ENCODE results near the gene DAPP1. TPM values are rescaled to one million over a fixed set of nuclear protein-coding genes. Genes with fewer than 3 reads are reported as not detected.

DAPP1 gene
- total RNA-seq, 2 donors from 2014 or later = 1.7 to 2.8 TPM

DNA sequence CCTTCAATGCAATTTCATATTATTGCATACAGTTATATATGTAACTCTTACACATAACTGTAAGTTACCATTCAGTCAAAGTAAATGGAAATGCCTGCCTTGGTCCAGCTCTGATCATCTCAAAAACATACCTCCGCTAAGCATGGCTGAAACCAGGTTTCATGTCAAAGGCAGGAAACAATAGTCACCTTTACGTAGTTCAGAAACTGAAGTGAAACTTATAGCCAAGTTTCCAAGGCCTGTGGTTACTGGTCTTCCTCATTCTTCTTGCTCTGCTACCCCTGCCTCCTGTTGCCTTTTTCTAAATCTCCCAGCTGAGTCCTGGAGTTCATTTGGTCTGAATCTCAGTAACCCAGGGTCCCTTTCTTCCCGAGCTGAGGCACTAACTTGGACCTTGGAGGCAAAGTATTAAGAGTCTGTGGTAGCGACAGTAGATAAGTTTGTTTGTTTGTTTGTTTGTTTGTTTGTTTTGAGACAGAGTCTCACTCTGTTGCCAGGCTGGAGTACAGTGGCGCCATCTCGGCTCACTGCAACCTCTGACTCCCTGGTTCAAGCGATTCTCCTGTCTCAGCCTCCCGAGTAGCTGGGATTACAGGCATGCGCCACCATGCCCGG, 30.8 kb downstream of the DAPP1 start:
- no peak for DNase-seq (ENCODE audit: low spot score)
- intact Hi-C loops (cut with DNase I) = loop anchor here in 1 of 2 donors (5.0 kb wide), 1 partner anchor 355 kb away; no protein-coding TSS in a partner anchor

GRCh38 chr4:99848591-99849001, 32.0 kb downstream of the DAPP1 start:
- DNase-seq (ENCODE audit: low spot score) = no peak
- intact Hi-C loops (cut with DNase I) = loop anchor here in 1 of 2 donors (5.0 kb wide), 1 partner anchor 354 kb away; no protein-coding TSS in a partner anchor

GRCh38 chr4:99852199-99852749, 35.6 kb downstream of the DAPP1 start:
- DNase-seq (ENCODE audit: low spot score) = no peak
- intact Hi-C loops (cut with DNase I) = no loop called here

- DNase-seq (ENCODE audit: low spot score) = no peak
- intact Hi-C loops (cut with DNase I) = no loop called here
These were observed 36.6 kb downstream of the DAPP1 start for GRCh38 chr4:99853190-99853589.

GRCh38 chr4:99853999-99854398, 37.4 kb downstream of the DAPP1 start:
- intact Hi-C loops (cut with DNase I) = no loop called here
- no peak for DNase-seq (ENCODE audit: low spot score)

GRCh38 chr4:99855678-99856077, 39.1 kb downstream of the DAPP1 start:
- intact Hi-C loops (cut with DNase I) = no loop called here

DNA sequence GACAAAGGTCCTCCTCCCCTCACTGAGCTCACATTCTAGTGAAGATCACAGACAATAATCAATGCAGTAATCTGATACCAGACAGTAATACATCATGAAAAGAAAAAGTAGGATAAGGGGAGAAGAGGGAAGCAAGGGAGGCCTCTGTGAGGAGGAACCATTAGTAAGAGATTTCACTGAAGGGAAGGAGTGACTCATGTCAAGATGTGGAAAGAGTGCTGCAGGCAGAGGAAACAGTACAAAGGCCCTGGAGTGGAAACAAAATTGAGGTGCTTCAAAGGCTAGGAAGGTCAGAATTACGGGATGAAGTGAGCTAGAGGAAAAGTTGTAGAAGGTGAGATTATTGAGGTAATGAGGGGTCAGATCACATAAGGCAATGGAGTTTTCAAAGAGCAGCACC, 39.5 kb downstream of the DAPP1 start:
- intact Hi-C loops (cut with DNase I) = no loop called here
- no peak for DNase-seq (ENCODE audit: low spot score)

More at GRCh38 chr4:99855678-99856077, 39.1 kb downstream of the DAPP1 start:
- no peak for DNase-seq (ENCODE audit: low spot score)

- intact Hi-C loops (cut with DNase I) = no loop called here
- DNase-seq (ENCODE audit: low spot score) = no peak
These were observed 40.7 kb downstream of the DAPP1 start for GRCh38 chr4:99857307-99857706.

DNA sequence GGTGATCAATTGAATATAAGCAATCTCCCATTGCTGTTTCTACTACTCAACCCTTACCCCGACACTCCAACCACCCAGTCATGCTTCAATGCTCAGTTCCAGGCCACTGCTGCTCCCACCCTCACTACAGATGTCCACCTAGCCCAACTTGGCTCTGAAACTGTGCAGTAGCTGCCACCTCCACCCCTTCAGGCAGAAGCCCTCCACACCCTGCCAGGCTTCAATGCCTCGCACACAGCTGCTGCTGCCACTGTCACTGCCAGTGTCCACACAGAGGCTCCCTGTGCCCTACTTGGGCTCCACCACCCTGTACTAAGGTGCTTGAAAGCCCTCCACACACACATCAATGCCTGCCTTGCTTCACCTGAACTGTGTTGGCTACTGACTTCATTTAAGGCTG, 43.0 kb downstream of the DAPP1 start:
- no peak for DNase-seq (ENCODE audit: low spot score)
- intact Hi-C loops (cut with DNase I) = no loop called here

GRCh38 chr4:99860521-99860920, 43.9 kb downstream of the DAPP1 start:
- intact Hi-C loops (cut with DNase I) = no loop called here

DNA sequence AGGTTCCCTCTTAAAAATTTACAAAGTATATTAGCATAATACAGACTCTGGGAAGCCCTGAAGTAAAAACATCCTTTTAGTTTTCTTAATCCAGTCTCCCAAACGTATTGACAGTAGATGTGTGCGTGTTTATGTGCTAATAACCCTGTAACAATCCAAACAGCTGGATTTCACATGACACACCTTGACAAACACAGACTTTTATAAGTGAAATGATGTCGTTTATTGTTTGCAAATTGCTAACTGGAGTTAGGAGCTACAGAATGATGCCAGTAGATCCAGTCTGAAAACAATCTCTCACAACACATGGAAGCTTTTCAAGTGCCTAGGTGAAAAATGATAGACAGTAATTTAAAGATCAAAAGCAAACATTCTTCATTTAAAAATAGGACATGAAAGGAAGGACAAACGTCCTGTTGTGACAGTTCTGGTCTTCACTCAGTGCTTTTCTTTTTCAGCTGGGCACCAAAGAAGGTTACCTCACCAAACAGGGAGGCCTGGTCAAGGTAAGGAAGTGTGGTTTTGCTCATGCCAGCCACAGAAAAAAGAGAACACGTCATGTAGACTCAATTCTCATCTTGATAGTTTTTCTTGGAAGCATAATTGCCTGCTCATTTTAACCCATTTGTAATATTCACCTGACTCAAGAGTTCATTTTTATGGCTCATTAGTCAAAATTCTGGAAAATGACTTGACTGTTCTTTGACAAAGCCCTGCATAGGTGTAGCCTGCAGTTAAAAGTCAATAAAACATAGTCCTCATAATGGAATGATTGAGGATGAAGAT, 44.7 kb downstream of the DAPP1 start:
- no peak for DNase-seq (ENCODE audit: low spot score)
- intact Hi-C loops (cut with DNase I) = no loop called here

More at GRCh38 chr4:99860521-99860920, 43.9 kb downstream of the DAPP1 start:
- DNase-seq (ENCODE audit: low spot score) = no peak

- no peak for DNase-seq (ENCODE audit: low spot score)
- intact Hi-C loops (cut with DNase I) = no loop called here
These were observed 47.2 kb downstream of the DAPP1 start for GRCh38 chr4:99863804-99864203.

- DNase-seq (ENCODE audit: low spot score) = no peak
- intact Hi-C loops (cut with DNase I) = no loop called here
These were observed 51.5 kb downstream of the DAPP1 start for GRCh38 chr4:99868126-99868596.

DNA sequence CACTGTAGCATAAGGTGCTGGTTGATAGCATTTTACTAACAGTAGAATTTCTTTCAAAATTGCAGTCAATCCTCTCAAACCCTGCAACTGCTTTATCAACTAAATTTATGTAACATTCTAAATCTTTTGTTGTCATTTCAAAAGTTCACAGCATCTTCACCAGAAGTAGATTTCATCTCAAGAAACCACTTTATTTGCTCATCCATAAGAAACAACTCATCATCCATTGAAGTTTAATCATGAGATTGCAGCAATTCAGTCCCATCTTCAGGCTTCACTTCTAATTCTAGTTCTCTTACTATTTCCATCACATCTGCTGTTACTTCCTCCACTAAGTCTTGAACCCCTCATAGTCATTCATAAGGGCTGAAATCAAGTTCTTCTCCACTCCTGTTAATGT, 55.9 kb downstream of the DAPP1 start:
- DNase-seq (ENCODE audit: low spot score) = no peak
- intact Hi-C loops (cut with DNase I) = no loop called here

DNA sequence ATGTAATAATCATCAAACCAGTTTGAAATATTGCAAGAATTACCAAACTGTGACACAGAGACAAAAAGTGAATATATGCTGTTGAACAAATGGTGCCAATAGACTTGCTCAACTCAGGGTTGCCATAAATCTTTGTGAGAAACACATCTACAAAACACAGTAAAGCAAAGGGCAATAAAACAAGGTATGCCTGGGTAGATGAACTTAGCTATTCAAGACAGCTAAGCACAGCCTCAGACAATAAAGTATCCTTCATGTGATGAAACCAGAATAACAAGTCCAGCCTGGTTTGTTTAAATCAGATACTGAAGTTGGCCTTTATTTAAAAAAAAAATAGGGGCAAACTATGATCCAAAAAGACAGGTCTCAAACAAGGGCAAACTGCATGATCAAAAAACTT, 58.4 kb downstream of the DAPP1 start:
- no peak for DNase-seq (ENCODE audit: low spot score)
- intact Hi-C loops (cut with DNase I) = no loop called here

GRCh38 chr4:99876946-99877345, 60.3 kb downstream of the DAPP1 start:
- DNase-seq (ENCODE audit: low spot score) = no peak
- intact Hi-C loops (cut with DNase I) = no loop called here

DNA sequence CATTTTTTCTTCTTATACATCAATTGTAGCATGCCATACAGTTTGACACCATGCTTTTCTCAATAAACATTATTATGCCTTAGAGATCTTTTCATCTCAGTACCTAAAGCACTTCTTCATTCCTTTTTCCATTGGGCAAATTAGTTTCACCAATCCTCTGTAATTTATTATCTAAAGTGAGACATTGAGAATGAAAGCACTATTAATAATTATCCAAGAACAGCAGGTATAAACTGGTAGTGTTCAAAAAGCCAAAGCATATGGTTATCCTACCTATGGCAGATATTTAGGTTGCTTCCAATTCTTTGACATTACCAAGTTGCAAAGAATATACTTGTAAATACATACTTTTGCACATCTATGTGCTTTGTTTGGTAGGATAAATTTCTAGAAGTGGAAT, 62.0 kb downstream of the DAPP1 start:
- no peak for DNase-seq (ENCODE audit: low spot score)

DNA sequence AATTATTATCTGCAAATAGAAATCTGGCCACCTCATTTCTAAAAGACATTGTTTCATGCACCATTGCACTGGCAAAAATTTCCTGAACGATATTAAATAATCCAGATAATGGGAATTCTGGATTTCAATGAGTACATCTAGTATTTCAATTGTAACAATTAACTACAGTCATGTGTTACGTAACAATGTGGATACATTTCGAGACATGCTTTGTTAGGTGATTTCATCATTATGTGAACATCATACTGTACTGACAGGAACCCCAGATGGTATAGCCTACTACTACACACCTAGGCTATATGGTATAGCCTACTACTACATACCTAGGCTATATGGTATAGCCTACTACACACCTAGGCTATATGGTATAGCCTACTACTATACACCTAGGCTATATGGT, 62.8 kb downstream of the DAPP1 start:
- DNase-seq (ENCODE audit: low spot score) = no peak
- intact Hi-C loops (cut with DNase I) = no loop called here

More for the DNA sequence above, 62.0 kb downstream of the DAPP1 start:
- intact Hi-C loops (cut with DNase I) = no loop called here

- DNase-seq (ENCODE audit: low spot score) = no peak
- intact Hi-C loops (cut with DNase I) = no loop called here
These were observed 68.5 kb downstream of the DAPP1 start for GRCh38 chr4:99885063-99885664.

GRCh38 chr4:99885687-99886086, 69.1 kb downstream of the DAPP1 start:
- DNase-seq (ENCODE audit: low spot score) = no peak
- intact Hi-C loops (cut with DNase I) = no loop called here
